ENCODE data around the gene GASK1A. TPM values are rescaled to one million over a fixed set of nuclear protein-coding genes. Genes with fewer than 3 reads are reported as not detected.
A peak's percentile ranks its signal among the peaks of the same experiment; 100 is the strongest.

Gene GASK1A
- total RNA-seq, 2 donors from 2014 or later = 4.0 to 5.3 TPM

- DNase-seq = peak; percentile 6
- 96% methylated on average over 1 of the region's 1 CpG; no CpG with 5 or more reads in 1 of the 2 experiments for WGBS, 2 experiments (ENCODE audit: insufficient coverage in 1 of 2, insufficient read length in 1 of 2)
- no peaks in the 10 kb centered on the region for H3K36me3 Mint-ChIP-seq (ENCODE audit: low read depth)
- Histone ChIP-seq H3K9ac (ENCODE audit: extremely low read depth, low read length, poor library complexity, severe bottlenecking) (no peak overlapping the region), H3K4me3 (ENCODE audit: low read length) (peak overlapping the region; percentile 43), H3K36me3 (ENCODE audit: control insufficient read depth, insufficient read depth, low read length) (no peaks in the 10 kb centered on the region), H3K4me1 (ENCODE audit: control insufficient read depth, insufficient read depth, low read length) (peaks cover 7% of the 10 kb centered on the region), H3K27me3 (ENCODE audit: control insufficient read depth, insufficient read depth, low read length, poor library complexity, severe bottlenecking) (no peaks in the 10 kb centered on the region), H3K27ac (ENCODE audit: low read depth, low read length) (no peak overlapping the region), H3K9me3 (ENCODE audit: control insufficient read depth, low read length) (peaks cover 13% of the 10 kb centered on the region)
- H3K27me3 Mint-ChIP-seq (ENCODE audit: insufficient read depth) = peaks cover 3% of the 10 kb centered on the region
- peaks cover 2% of the 10 kb centered on the region for H3K9me3 Mint-ChIP-seq
- peaks cover 29% of the 10 kb centered on the region for H3K4me1 Mint-ChIP-seq
- H3K4me3 Mint-ChIP-seq = no peak overlapping the region
- H3K27ac Mint-ChIP-seq = no peak overlapping the region
- no peak for TF ChIP-seq CTCF (conservative IDR thresholded peaks at IDR 0.05)
Measured at GRCh38 chr3:43028001-43028400, 48.9 kb downstream of the GASK1A start.

- WGBS, 2 experiments (ENCODE audit: insufficient coverage in 1 of 2, insufficient read length in 1 of 2) = 93 to 100% methylated on average over 2 to 6 of the region's 6 CpGs
- peaks cover 2% of the 10 kb centered on the region for H3K9me3 Mint-ChIP-seq
- no peak overlapping the region for H3K4me3 Mint-ChIP-seq
- peaks cover 20% of the 10 kb centered on the region for H3K4me1 Mint-ChIP-seq
- TF ChIP-seq CTCF (conservative IDR thresholded peaks at IDR 0.05) = no peak
- Histone ChIP-seq H3K9me3 (ENCODE audit: control insufficient read depth, low read length) (peaks cover 13% of the 10 kb centered on the region), H3K4me3 (ENCODE audit: low read length) (peak overlapping the region; percentile 43), H3K4me1 (ENCODE audit: control insufficient read depth, insufficient read depth, low read length) (peaks cover 3% of the 10 kb centered on the region), H3K36me3 (ENCODE audit: control insufficient read depth, insufficient read depth, low read length) (no peaks in the 10 kb centered on the region), H3K27ac (ENCODE audit: low read depth, low read length) (no peak overlapping the region), H3K9ac (ENCODE audit: extremely low read depth, low read length, poor library complexity, severe bottlenecking) (no peak overlapping the region), H3K27me3 (ENCODE audit: control insufficient read depth, insufficient read depth, low read length, poor library complexity, severe bottlenecking) (no peaks in the 10 kb centered on the region)
- peaks cover 3% of the 10 kb centered on the region for H3K27me3 Mint-ChIP-seq (ENCODE audit: insufficient read depth)
- peak; percentile 39 for DNase-seq
- no peak overlapping the region for H3K27ac Mint-ChIP-seq
- no peaks in the 10 kb centered on the region for H3K36me3 Mint-ChIP-seq (ENCODE audit: low read depth)
Measured at GRCh38 chr3:43028678-43029490, 49.8 kb downstream of the GASK1A start.

- Histone ChIP-seq H3K9ac (ENCODE audit: extremely low read depth, low read length, poor library complexity, severe bottlenecking) (no peak overlapping the region), H3K9me3 (ENCODE audit: control insufficient read depth, low read length) (peaks cover 13% of the 10 kb centered on the region), H3K27ac (ENCODE audit: low read depth, low read length) (no peak overlapping the region), H3K27me3 (ENCODE audit: control insufficient read depth, insufficient read depth, low read length, poor library complexity, severe bottlenecking) (no peaks in the 10 kb centered on the region), H3K36me3 (ENCODE audit: control insufficient read depth, insufficient read depth, low read length) (no peaks in the 10 kb centered on the region), H3K4me1 (ENCODE audit: control insufficient read depth, insufficient read depth, low read length) (no peaks in the 10 kb centered on the region), H3K4me3 (ENCODE audit: low read length) (no peak overlapping the region)
- WGBS, 2 experiments (ENCODE audit: insufficient coverage in 1 of 2, insufficient read length in 1 of 2) = 84 to 92% methylated on average over 9 to 15 of the region's 15 CpGs
- Mint-ChIP-seq H3K9me3 (peaks cover 2% of the 10 kb centered on the region), H3K36me3 (ENCODE audit: low read depth) (no peaks in the 10 kb centered on the region), H3K4me3 (no peak overlapping the region), H3K27me3 (ENCODE audit: insufficient read depth) (peaks cover 3% of the 10 kb centered on the region), H3K4me1 (peaks cover 7% of the 10 kb centered on the region), H3K27ac (no peak overlapping the region)
- TF ChIP-seq CTCF (conservative IDR thresholded peaks at IDR 0.05) = no peak
- peak; percentile 24 for DNase-seq
Measured at GRCh38 chr3:43030162-43030935, 51.2 kb downstream of the GASK1A start.

Measured in endodermal cell (in vitro differentiated cells).